ENCODE data around the gene CTDSPL. TPM values are rescaled to one million over a fixed set of nuclear protein-coding genes. Genes with fewer than 3 reads are reported as not detected.

Gene CTDSPL
- total RNA-seq, 1 experiment from 2014 or later = 14.0 TPM

- no peaks in the 10 kb centered on the region for H3K4me1 ChIP-seq (ENCODE audit: insufficient read depth, low read length, poor library complexity, severe bottlenecking)
- H3K4me3 ChIP-seq (ENCODE audit: low read depth, low read length, poor library complexity, severe bottlenecking) = no peak overlapping the region
- POLR2A ChIA-PET (ENCODE audit: low non-redundant PET) = no interaction called here
- intact Hi-C loops (cut with micrococcal nuclease; ENCODE audit: unreplicated experiment) = no loop called here
- no TSS peak for BruUV-seq (replicated peaks)
- no peaks in the 10 kb centered on the region for H3K27me3 ChIP-seq (replicated peaks; ENCODE audit: insufficient read depth, low read depth, low read length, poor library complexity)
- H3K9me3 ChIP-seq (ENCODE audit: low read depth, low read length, poor library complexity, severe bottlenecking) = no peaks in the 10 kb centered on the region
- H3K36me3 ChIP-seq (ENCODE audit: insufficient read depth, low read length, poor library complexity, severe bottlenecking) = no peaks in the 10 kb centered on the region
- CTCF ChIA-PET = no interaction called here
- H3K27ac ChIP-seq (ENCODE audit: low read depth, low read length, poor library complexity, severe bottlenecking) = no peak overlapping the region
- no peak for TF ChIP-seq EZH2 (IDR thresholded peaks at IDR 0.05; ENCODE audit: borderline replicate concordance, low read depth, low read length, poor library complexity, severe bottlenecking)
- no peak for TF ChIP-seq CTCF (conservative IDR thresholded peaks at IDR 0.05; ENCODE audit: low read depth, low read length)
- DNase-seq (ENCODE audit: low spot score) = no peak
Measured at GRCh38 chr3:37988931-37989525, 127.3 kb downstream of the CTDSPL start.

- intact Hi-C loops (cut with micrococcal nuclease; ENCODE audit: unreplicated experiment) = no loop called here
- CTCF ChIA-PET = no interaction called here
- POLR2A ChIA-PET (ENCODE audit: low non-redundant PET) = no interaction called here
- no TSS peak for BruUV-seq (replicated peaks)
- H3K4me1 ChIP-seq (ENCODE audit: insufficient read depth, low read length, poor library complexity, severe bottlenecking) = no peaks in the 10 kb centered on the region
- TF ChIP-seq CTCF (conservative IDR thresholded peaks at IDR 0.05; ENCODE audit: low read depth, low read length) = no peak
- no peak for TF ChIP-seq EZH2 (IDR thresholded peaks at IDR 0.05; ENCODE audit: borderline replicate concordance, low read depth, low read length, poor library complexity, severe bottlenecking)
- H3K9me3 ChIP-seq (ENCODE audit: low read depth, low read length, poor library complexity, severe bottlenecking) = no peaks in the 10 kb centered on the region
- no peaks in the 10 kb centered on the region for H3K36me3 ChIP-seq (ENCODE audit: insufficient read depth, low read length, poor library complexity, severe bottlenecking)
- H3K27ac ChIP-seq (ENCODE audit: low read depth, low read length, poor library complexity, severe bottlenecking) = no peak overlapping the region
- no peak overlapping the region for H3K4me3 ChIP-seq (ENCODE audit: low read depth, low read length, poor library complexity, severe bottlenecking)
- no peak for DNase-seq (ENCODE audit: low spot score)
- no peaks in the 10 kb centered on the region for H3K27me3 ChIP-seq (replicated peaks; ENCODE audit: insufficient read depth, low read depth, low read length, poor library complexity)
Measured at GRCh38 chr3:37989821-37990480, 128.3 kb downstream of the CTDSPL start.

- ChIA-PET CTCF (no interaction called here), POLR2A (ENCODE audit: low non-redundant PET) (no interaction called here)
- Histone ChIP-seq H3K36me3 (ENCODE audit: insufficient read depth, low read length, poor library complexity, severe bottlenecking) (no peaks in the 10 kb centered on the region), H3K4me3 (ENCODE audit: low read depth, low read length, poor library complexity, severe bottlenecking) (no peak within 1 kb of the TSS), H3K27me3 (replicated peaks; ENCODE audit: insufficient read depth, low read depth, low read length, poor library complexity) (no peaks in the 10 kb centered on the region), H3K9me3 (ENCODE audit: low read depth, low read length, poor library complexity, severe bottlenecking) (no peaks in the 10 kb centered on the region), H3K4me1 (ENCODE audit: insufficient read depth, low read length, poor library complexity, severe bottlenecking) (no peaks in the 10 kb centered on the region), H3K27ac (ENCODE audit: low read depth, low read length, poor library complexity, severe bottlenecking) (no peak within 1 kb of the TSS)
- intact Hi-C loops (cut with micrococcal nuclease; ENCODE audit: unreplicated experiment) = no loop called here
- TF ChIP-seq CTCF (conservative IDR thresholded peaks at IDR 0.05; ENCODE audit: low read depth, low read length) (no peak), EZH2 (IDR thresholded peaks at IDR 0.05; ENCODE audit: borderline replicate concordance, low read depth, low read length, poor library complexity, severe bottlenecking) (no peak)
- DNase-seq (ENCODE audit: low spot score) = no peak
- BruUV-seq (replicated peaks) = no TSS peak
Measured at GRCh38 chr3:37990527-37990926, 128.8 kb downstream of the CTDSPL start, which contains the start of gene VILL. VILL (plus strand) TSS chr3:37990786; CDS start chr3:37993673, 2,887 bp downstream.

Measured in A673 (cell line).